DOHH2 (cell line): ENCODE results near the gene POLD3.

ENCODE experiments used
- CTCF ChIP-seq: fragments of 200-600 bp; sonication (generic); IDR thresholded peaks from one replicate; pipeline ENCODE4 v1.5.1; 2014; ENCODE audit warnings: antibody characterized with exemption, mild to moderate bottlenecking, low read depth, low read length; ENCODE audit not compliant: poor library complexity, severe bottlenecking
- EZH2phosphoT487 ChIP-seq: fragments of 200-600 bp; sonication (generic); IDR thresholded peaks from 2 replicates; pipeline ENCODE4 v1.6.1; 2017; ENCODE audit warnings: borderline replicate concordance, mild to moderate bottlenecking, antibody characterized with exemption, low read length, moderate library complexity, mixed read lengths

- no peak for TF ChIP-seq CTCF
- TF ChIP-seq EZH2phosphoT487 = no peak
Observed at GRCh38 chr11:74676596-74676995, 84.2 kb downstream of the POLD3 start.
